Measurements from ENCODE around the gene CIRBP.
A peak's percentile ranks its signal among the peaks of the same experiment; 100 is the strongest.
"Not testable (repeated sequence)": the region's sequence is repeated elsewhere in the genome, so short reads cannot be mapped to it uniquely, and the experiment has no call there.

The CIRBP gene

DNA sequence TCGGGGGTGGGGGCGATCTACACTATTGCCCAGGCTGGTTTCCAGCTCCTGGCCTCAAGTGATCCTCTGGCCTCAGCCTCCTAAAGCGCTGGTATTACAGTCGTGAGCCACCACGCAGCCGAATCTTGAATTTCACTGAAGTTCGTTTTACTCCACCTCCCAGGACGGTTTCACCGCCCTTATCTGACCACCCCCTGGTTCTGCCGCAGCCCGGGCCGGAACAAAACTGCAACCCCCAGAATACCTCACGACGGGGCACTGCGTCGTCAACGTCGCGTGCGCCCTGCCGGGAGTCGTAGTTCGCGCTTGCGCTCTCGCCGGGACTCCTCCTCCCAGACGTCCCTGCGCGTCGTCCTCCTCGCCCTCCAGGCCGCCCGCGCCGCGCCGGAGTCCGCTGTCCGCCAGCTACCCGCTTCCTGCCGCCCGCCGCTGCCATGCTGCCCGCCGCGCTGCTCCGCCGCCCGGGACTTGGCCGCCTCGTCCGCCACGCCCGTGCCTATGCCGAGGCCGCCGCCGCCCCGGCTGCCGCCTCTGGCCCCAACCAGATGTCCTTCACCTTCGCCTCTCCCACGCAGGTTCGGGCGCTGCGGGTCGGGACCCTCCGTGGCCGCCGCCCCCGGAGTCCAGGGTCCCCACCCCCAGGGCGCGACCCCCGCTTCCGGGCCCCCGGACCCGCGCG lies 27.6 kb upstream of the CIRBP start, which contains the start of gene ATP5F1D:
Gene ATP5F1D, plus strand, starts transcription at position 335 of the 679 bp plus-strand sequence. Its CDS starts 100 bp downstream, at position 435.
- Mint-ChIP-seq H3K27ac (peak within 1 kb of the TSS; percentile 82 to 85 (median 85)), H3K4me1 (peaks cover 25% of the 10 kb centered on the region), H3K4me3 (peak within 1 kb of the TSS; percentile 84 to 89 (median 85)), H3K27me3 (ENCODE audit: low read depth) (no peaks in the 10 kb centered on the region), H3K9me3 (no peaks in the 10 kb centered on the region), H3K36me3 (ENCODE audit: low read depth) (no peaks in the 10 kb centered on the region)
- TF ChIP-seq, protein P1, sequence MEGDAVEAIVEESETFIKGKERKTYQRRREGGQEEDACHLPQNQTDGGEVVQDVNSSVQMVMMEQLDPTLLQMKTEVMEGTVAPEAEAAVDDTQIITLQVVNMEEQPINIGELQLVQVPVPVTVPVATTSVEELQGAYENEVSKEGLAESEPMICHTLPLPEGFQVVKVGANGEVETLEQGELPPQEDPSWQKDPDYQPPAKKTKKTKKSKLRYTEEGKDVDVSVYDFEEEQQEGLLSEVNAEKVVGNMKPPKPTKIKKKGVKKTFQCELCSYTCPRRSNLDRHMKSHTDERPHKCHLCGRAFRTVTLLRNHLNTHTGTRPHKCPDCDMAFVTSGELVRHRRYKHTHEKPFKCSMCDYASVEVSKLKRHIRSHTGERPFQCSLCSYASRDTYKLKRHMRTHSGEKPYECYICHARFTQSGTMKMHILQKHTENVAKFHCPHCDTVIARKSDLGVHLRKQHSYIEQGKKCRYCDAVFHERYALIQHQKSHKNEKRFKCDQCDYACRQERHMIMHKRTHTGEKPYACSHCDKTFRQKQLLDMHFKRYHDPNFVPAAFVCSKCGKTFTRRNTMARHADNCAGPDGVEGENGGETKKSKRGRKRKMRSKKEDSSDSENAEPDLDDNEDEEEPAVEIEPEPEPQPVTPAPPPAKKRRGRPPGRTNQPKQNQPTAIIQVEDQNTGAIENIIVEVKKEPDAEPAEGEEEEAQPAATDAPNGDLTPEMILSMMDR (IDR thresholded peaks at IDR 0.05; ENCODE audit: unreplicated experiment in 3 of 3): no peak

DNA sequence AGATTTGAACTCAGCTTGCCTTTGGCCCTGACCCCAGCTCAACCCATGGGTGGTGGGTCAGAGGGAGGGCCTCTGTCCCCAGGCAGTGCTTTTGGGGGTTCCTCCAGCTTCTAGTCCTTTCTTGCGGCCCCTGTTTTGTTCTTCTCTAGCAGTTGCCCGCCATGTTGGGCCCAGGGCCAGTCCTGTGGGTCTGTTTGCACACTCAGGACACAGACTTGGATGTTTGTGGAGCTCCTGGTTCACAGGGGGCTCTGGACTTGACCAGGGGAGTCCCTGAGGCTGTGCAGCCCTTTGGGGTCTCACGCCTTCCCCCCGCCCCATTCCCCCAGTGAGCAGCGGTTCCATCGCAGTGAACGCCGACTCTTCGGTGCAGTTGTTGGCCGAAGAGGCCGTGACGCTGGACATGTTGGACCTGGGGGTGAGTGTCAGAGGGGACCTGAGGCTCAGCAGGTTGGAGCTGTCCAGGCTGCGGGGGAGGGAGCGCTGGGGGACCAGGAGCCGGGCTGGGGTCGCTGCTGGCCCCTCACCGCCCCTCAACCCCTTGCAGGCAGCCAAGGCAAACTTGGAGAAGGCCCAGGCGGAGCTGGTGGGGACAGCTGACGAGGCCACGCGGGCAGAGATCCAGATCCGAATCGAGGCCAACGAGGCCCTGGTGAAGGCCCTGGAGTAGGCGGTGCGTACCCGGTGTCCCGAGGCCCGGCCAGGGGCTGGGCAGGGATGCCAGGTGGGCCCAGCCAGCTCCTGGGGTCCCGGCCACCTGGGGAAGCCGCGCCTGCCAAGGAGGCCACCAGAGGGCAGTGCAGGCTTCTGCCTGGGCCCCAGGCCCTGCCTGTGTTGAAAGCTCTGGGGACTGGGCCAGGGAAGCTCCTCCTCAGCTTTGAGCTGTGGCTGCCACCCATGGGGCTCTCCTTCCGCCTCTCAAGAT lies 25.1 kb upstream of the CIRBP start:
- Mint-ChIP-seq H3K36me3 (ENCODE audit: low read depth) (no peaks in the 10 kb centered on the region), H3K27me3 (ENCODE audit: low read depth) (no peaks in the 10 kb centered on the region), H3K4me1 (peaks cover 17% of the 10 kb centered on the region), H3K27ac (peak overlapping the region; percentile 87 to 98 (median 94)), H3K9me3 (no peaks in the 10 kb centered on the region), H3K4me3 (peak overlapping the region; percentile 84 to 87 (median 85))
- TF ChIP-seq, protein P1 (IDR thresholded peaks at IDR 0.05; ENCODE audit: unreplicated experiment in 3 of 3): peak; percentile 89 to 96 (median 93)

DNA sequence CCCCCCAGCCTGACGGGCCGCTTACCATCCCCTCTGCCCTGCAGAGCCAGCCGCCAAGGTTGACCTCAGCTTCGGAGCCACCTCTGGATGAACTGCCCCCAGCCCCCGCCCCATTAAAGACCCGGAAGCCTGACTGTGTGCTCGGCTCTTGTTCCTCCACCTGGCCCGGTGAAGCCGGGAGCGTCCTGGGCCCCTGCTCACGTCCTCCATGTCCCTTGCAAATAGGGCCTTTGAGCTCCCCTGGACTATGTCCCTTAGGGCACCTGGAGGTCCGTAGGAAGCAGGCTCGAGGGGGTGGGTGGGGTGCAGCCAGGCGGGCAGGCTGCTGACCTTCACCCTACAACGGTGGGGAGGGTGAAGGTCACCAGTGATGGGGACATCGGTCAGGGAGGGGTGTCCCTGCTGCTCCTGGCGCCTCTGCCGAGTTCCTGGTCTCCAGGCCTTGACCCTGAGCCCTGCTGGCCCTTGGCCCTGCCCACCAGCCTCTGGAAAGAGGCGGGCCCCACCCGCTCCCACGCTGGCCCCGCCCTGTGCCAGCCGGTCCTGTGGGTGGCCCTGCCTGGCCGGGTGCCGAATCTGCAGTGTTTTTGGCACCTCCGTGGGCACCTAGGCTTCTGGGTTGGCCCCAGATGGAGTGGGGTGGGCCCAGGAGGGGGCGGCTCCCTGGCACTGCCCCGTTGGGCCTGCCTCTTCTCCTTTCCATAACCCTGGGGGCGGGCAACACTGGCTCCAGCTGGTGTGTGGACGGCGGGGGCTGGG lies 24.3 kb upstream of the CIRBP start:
- no peaks in the 10 kb centered on the region for H3K9me3 Mint-ChIP-seq
- H3K4me1 Mint-ChIP-seq: peaks cover 17% of the 10 kb centered on the region
- peak overlapping the region; percentile 87 to 98 (median 94) for H3K27ac Mint-ChIP-seq
- H3K27me3 Mint-ChIP-seq (ENCODE audit: low read depth): no peaks in the 10 kb centered on the region
- TF ChIP-seq, protein P1 (IDR thresholded peaks at IDR 0.05; ENCODE audit: unreplicated experiment in 3 of 3): no peak
- peak overlapping the region; percentile 64 to 82 (median 82) for H3K4me3 Mint-ChIP-seq
- peaks cover 4% of the 10 kb centered on the region for H3K36me3 Mint-ChIP-seq (ENCODE audit: low read depth)

DNA sequence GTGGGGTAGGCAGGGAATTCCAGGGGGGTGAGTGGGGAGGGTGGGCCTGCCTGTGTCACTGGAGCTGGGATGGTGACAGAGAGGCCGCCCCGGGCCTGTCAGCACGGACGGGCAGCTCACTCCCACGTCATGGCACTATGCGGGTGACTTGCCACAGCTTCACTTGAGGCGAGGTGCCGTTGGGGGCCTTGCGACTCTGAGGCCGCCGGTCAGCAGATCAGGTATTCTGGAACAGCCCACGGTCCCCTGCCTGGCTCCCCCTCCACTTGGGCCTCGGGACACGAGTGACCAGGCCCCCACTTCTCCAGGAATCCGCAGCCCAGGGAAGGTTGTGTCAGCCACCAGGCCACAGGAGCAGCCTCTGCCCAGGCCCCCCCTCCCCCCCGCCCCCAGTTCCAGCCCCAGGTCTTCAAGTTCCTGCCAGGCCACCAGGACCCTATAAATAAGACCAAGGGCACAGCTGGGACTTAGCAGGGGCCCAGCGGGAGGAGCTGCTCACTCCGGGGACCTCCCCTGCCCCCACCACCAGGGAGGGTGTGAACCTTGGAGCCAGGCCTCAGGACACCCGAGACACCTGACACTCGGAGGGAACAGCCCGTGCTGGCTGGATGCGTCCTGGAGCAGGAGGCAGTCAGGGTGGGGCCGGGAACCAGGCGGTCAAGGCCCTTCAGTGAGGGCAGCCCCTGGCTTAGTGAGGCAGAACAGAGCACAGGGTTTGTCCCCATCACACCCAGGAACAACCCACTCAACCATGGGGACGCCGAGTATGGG lies 23.5 kb upstream of the CIRBP start:
- peaks cover 17% of the 10 kb centered on the region for H3K4me1 Mint-ChIP-seq
- H3K36me3 Mint-ChIP-seq (ENCODE audit: low read depth): peaks cover 5% of the 10 kb centered on the region
- peak overlapping the region; percentile 11 to 64 (median 52) for H3K4me3 Mint-ChIP-seq

DNA sequence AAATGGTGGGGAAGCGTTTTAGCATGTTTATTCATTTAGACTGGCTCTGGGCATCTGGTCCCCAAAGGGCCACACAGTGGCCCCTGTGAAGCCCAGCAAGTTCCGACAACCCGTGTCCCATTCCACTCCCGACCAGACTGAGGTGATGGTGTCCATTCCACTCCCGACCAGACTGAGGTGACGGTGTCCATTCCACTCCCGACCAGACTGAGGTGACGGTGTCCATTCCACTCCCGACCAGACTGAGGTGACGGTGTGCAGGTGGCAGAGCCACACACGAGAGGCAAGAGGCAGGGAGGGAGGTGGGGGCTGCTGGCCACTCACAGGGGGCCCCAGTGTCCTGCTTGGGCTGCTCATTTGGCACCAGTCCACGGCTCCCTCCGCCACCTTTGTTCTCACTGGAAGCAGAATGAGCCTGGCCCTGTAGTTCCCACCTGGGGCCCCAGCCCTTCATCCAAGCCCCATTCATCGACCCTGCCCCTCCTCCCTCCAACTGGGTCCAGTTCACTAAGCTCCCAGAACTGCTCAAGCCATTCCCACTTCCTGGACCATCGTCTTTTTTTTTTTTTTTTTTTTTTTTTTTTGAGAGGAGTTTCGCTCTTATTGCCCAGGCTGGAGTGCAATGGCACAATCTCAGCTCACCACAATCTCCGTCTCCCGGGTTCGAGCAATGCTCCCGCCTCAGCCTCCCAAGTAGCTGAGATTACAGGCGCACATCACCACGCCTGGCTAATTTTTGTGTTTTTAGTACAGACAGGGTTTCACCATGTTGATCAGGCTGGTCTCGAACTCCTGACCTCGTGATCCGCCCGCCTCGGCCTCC lies 22.7 kb upstream of the CIRBP start:
- Mint-ChIP-seq H3K4me1 (peaks cover 12% of the 10 kb centered on the region), H3K4me3 (peak overlapping the region; percentile 52 to 64 (median 54)), H3K27ac (peak overlapping the region; percentile 47 to 85 (median 66))
- H3K9me3 Mint-ChIP-seq; H3K36me3 Mint-ChIP-seq (ENCODE audit: low read depth); H3K27me3 Mint-ChIP-seq (ENCODE audit: low read depth): not testable (repeated sequence)

More for the DNA sequence above, 23.5 kb upstream of the CIRBP start:
- Mint-ChIP-seq H3K27me3 (ENCODE audit: low read depth) (no peaks in the 10 kb centered on the region), H3K9me3 (no peaks in the 10 kb centered on the region), H3K27ac (peak overlapping the region in 1 of 3 experiments; percentile 85)
- TF ChIP-seq, protein P1 (IDR thresholded peaks at IDR 0.05; ENCODE audit: unreplicated experiment in 3 of 3): no peak
